Hepatocyte (in vitro differentiated cells): ENCODE measurements around the gene LRRC45. TPM values are rescaled to one million over a fixed set of nuclear protein-coding genes. Genes with fewer than 3 reads are reported as not detected.

Experiments
- DNase-seq: peaks from one replicate; pipeline ENCODE4 v3.0.0-alpha.2; 2016; ENCODE audit warnings: low spot score
- H2AFZ ChIP-seq: fragments of 200-600 bp; sonication (generic); 2 replicates; pipeline ENCODE4 v1.6.0; 2016; ENCODE audit warnings: antibody characterized with exemption, mild to moderate bottlenecking
- H3K27ac ChIP-seq: fragments of 200-600 bp; sonication (generic); 2 replicates; pipeline ENCODE4 v1.5.1; 2016; ENCODE audit warnings: mild to moderate bottlenecking
- H3K27me3 ChIP-seq: fragments of 200-600 bp; sonication (generic); 2 replicates; pipeline ENCODE4 v1.6.1; 2016
- H3K36me3 ChIP-seq: fragments of 200-600 bp; sonication (generic); replicated peaks from 2 replicates; pipeline ENCODE4 v1.5.1; 2016; ENCODE audit warnings: low read depth; ENCODE audit not compliant: insufficient read depth
- H3K4me1 ChIP-seq: fragments of 200-600 bp; sonication (generic); 2 replicates; pipeline ENCODE4 v1.5.1; 2016; ENCODE audit warnings: mild to moderate bottlenecking, moderate library complexity; ENCODE audit not compliant: insufficient read depth
- H3K4me2 ChIP-seq: fragments of 200-600 bp; sonication (generic); 2 replicates; pipeline ENCODE4 v1.6.0; 2016
- H3K4me3 ChIP-seq: fragments of 200-600 bp; sonication (generic); 2 replicates; pipeline ENCODE4 v1.5.1; 2016; ENCODE audit warnings: mild to moderate bottlenecking
- H3K79me2 ChIP-seq: fragments of 200-600 bp; sonication (generic); 2 replicates; pipeline ENCODE4 v1.6.0; 2017; ENCODE audit warnings: mild to moderate bottlenecking
- H3K9me2 ChIP-seq: fragments of 200-600 bp; sonication (generic); replicated peaks from 2 replicates; pipeline ENCODE4 v1.6.0; 2017; ENCODE audit warnings: mild to moderate bottlenecking; ENCODE audit not compliant: insufficient read depth
- H3K9me3 ChIP-seq: fragments of 200-600 bp; sonication (generic); 2 replicates; pipeline ENCODE4 v1.5.1; 2016; ENCODE audit warnings: low read depth, mild to moderate bottlenecking
- H4K20me1 ChIP-seq: fragments of 200-600 bp; sonication (generic); 2 replicates; pipeline ENCODE4 v1.6.0; 2016; ENCODE audit warnings: mild to moderate bottlenecking; ENCODE audit not compliant: insufficient read depth, poor library complexity, severe bottlenecking
- EZH2 ChIP-seq: fragments of 200-600 bp; sonication (generic); IDR thresholded peaks from 2 replicates; pipeline ENCODE4 v1.6.1; 2016; ENCODE audit warnings: antibody characterized with exemption, mild to moderate bottlenecking, borderline replicate concordance
- EZH2phosphoT487 ChIP-seq: fragments of 200-600 bp; sonication (generic); IDR thresholded peaks from one replicate; pipeline ENCODE4 v1.6.1; 2018; ENCODE audit warnings: antibody characterized with exemption, mild to moderate bottlenecking, low read depth, moderate library complexity; ENCODE audit not compliant: unreplicated experiment, severe bottlenecking
- WGBS: methylation state at CpG from one replicate; pipeline ENCODE4 v1.1.6; 2016; ENCODE audit warnings: low lambda C conversion rate; ENCODE audit errors: missing lambda C conversion rate; 5-methylcytosine and 5-hydroxymethylcytosine counted together
- polyA plus RNA-seq: library from polyadenylated mRNA; unstranded; fragments of >200 nt; fragmentation: Nextera tagmentation; extraction: Ambion mirVana; gene quantifications from 2 replicates; pipeline ENCODE4 v1.2.1, GENCODE V29; 2016
- total RNA-seq: library from RNA; depleted of rRNA; stranded (reverse); fragments of >200 nt; gene quantifications from 2 replicates; pipeline ENCODE4 v1.2.3, GENCODE V29; 2014
- TF ChIP-seq, protein P1 (sequence below): fragments of 200-600 bp; sonication (generic); IDR thresholded peaks from 2 replicates; pipeline ENCODE4 v1.5.1; 2016; ENCODE audit warnings: antibody characterized with exemption, mild to moderate bottlenecking; ENCODE audit not compliant: poor library complexity

The LRRC45 gene
- total and polyA plus RNA-seq, 2 experiments from 2014 or later: 12.8 to 14.7 TPM

DNA sequence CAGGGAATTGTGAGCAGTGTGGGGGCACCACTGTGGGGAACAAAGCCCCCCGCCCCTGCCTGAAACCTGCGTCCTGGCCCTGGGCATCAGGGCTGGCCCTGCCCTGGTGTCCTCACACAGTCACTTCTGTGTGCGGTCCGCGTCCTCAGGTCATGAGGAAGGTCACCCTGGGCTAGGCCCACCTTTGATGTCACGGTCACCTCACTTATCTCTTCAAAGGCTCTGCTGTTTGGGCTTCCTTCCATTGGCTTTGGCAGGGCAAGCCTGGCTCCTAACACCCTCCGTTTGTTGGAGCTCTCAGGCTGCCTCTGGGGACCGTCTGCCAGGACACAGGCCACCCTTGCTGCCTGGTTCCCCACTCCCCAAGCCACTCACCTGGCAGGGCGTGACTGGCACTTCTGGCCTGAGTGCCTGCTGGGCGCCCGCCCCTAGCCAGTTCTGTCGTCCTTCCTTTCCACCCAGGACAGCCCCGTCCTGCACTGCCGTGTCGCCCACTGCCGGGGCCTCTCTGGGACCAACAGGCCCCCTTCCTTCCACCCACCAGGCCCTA lies 9.3 kb upstream of the LRRC45 start:
- WGBS: 91% methylated on average over 16 of the region's 16 CpGs

DNA sequence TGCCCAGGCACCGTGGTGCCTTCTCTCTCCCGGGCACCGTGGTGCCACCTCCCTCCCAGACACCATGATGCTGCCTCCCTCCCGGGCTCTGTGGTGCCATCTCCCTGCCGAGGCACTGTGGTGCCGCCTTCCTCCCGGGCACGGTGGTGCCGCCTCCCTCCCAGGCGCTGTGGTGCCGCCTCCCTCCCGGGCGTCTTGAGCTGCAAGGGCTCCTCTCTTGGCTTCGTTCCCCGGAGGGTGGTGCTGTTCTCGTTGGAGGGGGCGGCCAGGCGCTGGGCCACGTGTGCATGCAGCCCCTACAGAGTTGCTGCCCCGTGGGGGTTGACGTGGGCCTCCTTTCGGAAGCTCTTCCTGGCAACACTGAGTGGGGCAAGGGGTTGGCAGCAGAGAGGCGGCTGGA lies 8.7 kb upstream of the LRRC45 start:
- TF ChIP-seq EZH2phosphoT487: no peak
- no peak for TF ChIP-seq EZH2
- TF ChIP-seq, protein P1, sequence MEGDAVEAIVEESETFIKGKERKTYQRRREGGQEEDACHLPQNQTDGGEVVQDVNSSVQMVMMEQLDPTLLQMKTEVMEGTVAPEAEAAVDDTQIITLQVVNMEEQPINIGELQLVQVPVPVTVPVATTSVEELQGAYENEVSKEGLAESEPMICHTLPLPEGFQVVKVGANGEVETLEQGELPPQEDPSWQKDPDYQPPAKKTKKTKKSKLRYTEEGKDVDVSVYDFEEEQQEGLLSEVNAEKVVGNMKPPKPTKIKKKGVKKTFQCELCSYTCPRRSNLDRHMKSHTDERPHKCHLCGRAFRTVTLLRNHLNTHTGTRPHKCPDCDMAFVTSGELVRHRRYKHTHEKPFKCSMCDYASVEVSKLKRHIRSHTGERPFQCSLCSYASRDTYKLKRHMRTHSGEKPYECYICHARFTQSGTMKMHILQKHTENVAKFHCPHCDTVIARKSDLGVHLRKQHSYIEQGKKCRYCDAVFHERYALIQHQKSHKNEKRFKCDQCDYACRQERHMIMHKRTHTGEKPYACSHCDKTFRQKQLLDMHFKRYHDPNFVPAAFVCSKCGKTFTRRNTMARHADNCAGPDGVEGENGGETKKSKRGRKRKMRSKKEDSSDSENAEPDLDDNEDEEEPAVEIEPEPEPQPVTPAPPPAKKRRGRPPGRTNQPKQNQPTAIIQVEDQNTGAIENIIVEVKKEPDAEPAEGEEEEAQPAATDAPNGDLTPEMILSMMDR: no peak
- Histone ChIP-seq H3K9me3 (no peaks in the 10 kb centered on the region), H3K36me3 (no peaks in the 10 kb centered on the region), H3K27ac (no peak overlapping the region), H3K9me2 (no peaks in the 10 kb centered on the region), H3K4me2 (no peak overlapping the region), H2AFZ (no peak overlapping the region), H3K79me2 (no peaks in the 10 kb centered on the region), H3K27me3 (no peaks in the 10 kb centered on the region), H4K20me1 (no peaks in the 10 kb centered on the region), H3K4me3 (no peak overlapping the region), H3K4me1 (peaks cover 10% of the 10 kb centered on the region)
- 93% methylated on average over 20 of the region's 23 CpGs for WGBS
- DNase-seq: no peak

More for the DNA sequence above, 9.3 kb upstream of the LRRC45 start:
- H3K9me3 ChIP-seq: no peaks in the 10 kb centered on the region
- no peak overlapping the region for H2AFZ ChIP-seq
- no peak for DNase-seq
- H3K4me2 ChIP-seq: no peak overlapping the region
- no peaks in the 10 kb centered on the region for H3K79me2 ChIP-seq
- peaks cover 10% of the 10 kb centered on the region for H3K4me1 ChIP-seq
- peak overlapping the region; percentile 76 for H3K27ac ChIP-seq
- no peaks in the 10 kb centered on the region for H4K20me1 ChIP-seq
- no peaks in the 10 kb centered on the region for H3K36me3 ChIP-seq
- TF ChIP-seq EZH2phosphoT487: no peak
- TF ChIP-seq EZH2: no peak
- TF ChIP-seq, protein P1: no peak
- no peak overlapping the region for H3K4me3 ChIP-seq
- H3K27me3 ChIP-seq: no peaks in the 10 kb centered on the region
- H3K9me2 ChIP-seq: no peaks in the 10 kb centered on the region

DNA sequence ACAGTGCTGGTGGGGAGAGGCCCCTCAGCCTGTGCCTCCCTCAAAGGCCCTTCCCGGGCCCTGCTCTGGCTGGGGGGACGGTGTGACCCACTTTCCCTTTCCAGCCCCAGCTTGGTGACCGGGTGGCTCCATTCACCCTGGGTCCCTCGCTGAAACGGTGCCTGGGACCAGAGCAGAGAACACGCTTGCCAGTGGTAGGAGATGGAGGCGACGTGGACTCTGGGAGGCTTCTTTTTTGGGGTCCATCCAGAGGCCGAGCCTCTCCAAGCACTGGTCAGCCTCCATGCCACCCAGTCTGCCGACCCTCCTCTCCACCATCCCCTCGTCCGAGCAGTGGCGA lies 8.2 kb upstream of the LRRC45 start:
- no peaks in the 10 kb centered on the region for H3K36me3 ChIP-seq
- H3K4me2 ChIP-seq: no peak overlapping the region
- DNase-seq: no peak
- no peaks in the 10 kb centered on the region for H3K9me2 ChIP-seq
- no peak overlapping the region for H3K27ac ChIP-seq
- H2AFZ ChIP-seq: no peak overlapping the region
- peaks cover 10% of the 10 kb centered on the region for H3K4me1 ChIP-seq
- H3K79me2 ChIP-seq: no peaks in the 10 kb centered on the region
- H3K27me3 ChIP-seq: no peaks in the 10 kb centered on the region
- H4K20me1 ChIP-seq: no peaks in the 10 kb centered on the region
- 93% methylated on average over 13 of the region's 13 CpGs for WGBS
- TF ChIP-seq EZH2phosphoT487 (no peak), EZH2 (no peak)
- TF ChIP-seq, protein P1: no peak
- no peak overlapping the region for H3K4me3 ChIP-seq
- H3K9me3 ChIP-seq: no peaks in the 10 kb centered on the region
